Activated naive CD4-positive, alpha-beta T cell treated with anti-CD3 and anti-CD28 coated beads, Interleukin-2, amount 50 U/mL, for 16 hours (primary cell): ENCODE data around the gene THBS2.

Experiments
- DNase-seq: peaks from one replicate; pipeline ENCODE4 v3.0.0-alpha.2; 2020

THBS2 gene

GRCh38 chr6:169247991-169248390, 5.7 kb downstream of the THBS2 start:
- DNase-seq, result no peak

- DNase-seq, result no peak
These were observed 6.2 kb downstream of the THBS2 start for GRCh38 chr6:169247419-169247818.

- no peak for DNase-seq
These were observed 7.2 kb downstream of the THBS2 start for GRCh38 chr6:169246445-169246844.

- DNase-seq, result no peak
These were observed 8.8 kb downstream of the THBS2 start for GRCh38 chr6:169244684-169245383.

- no peak for DNase-seq
These were observed 10.0 kb downstream of the THBS2 start for GRCh38 chr6:169243661-169244060.

DNA sequence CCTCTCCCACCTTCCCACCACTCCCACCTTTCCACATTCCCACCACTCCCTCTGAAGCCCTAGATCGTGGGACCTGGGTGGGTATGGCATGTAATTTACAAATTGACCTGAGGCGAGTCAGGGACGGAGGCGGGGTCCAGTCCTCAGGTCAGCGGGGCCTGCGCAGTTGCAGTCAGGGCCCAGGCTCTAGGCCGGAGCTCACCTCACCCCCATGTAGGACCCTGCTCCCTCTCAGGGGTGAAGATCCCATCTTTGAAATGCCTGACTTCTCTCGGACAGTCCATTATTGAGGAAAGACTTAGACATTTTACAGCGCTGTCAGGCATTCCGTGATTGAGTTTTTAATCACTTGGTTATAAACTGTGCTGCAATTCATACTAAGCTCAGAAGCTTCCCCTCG, 10.5 kb downstream of the THBS2 start:
- DNase-seq, result no peak

DNA sequence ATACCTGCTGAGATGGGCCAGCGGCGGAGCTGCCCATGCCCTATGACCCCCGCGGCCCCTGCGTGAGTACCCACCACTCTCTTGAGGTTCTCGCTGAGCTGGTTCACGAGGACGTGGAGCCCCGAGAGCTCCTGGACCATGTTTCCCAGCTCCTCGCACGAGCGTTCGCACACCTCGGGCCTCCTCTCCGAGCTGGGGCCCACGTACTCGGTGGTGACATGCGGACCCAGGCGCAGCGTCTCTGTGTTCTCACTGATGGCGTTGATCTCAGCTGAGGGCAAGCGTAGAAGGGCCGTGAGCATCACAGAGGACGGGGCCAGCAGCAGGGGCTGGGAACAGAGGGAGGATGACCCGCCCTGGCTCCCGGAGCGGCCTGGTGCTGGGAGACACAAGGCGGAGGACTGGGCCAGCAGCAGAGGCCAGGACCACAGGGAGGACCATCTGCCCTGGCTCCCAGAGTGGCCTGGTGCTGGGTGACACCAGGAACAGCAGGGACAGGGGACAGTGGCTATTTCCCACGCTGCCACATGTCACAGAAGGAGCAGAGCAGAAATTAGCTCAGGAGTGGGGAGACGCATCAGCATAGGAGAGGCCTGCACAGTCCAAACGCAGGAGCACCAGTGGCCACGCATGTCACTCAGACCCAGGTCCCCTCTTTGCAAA, 11.8 kb downstream of the THBS2 start:
- DNase-seq, result no peak

- DNase-seq, result no peak
These were observed 12.9 kb downstream of the THBS2 start for GRCh38 chr6:169240591-169241390.

GRCh38 chr6:169240125-169240524, 13.5 kb downstream of the THBS2 start:
- DNase-seq, result no peak

DNA sequence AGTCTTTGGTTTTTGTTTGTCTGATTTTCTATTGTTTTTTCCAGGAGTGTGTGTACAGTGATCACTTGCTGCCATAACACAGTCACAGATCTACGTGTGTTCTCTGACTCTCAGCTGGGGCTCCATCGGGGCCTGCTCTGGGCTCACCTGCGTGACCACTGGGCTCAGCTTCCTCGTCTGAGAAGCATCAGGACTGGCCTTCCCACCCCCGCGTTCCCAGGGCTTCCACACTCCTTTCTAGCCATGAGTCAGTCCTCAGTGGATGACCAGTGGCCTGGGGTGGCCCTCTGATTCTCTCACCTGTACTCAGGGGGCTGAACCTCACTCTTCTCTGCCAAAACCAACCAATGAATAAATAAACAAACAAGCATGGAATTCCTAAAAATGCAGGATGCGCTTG, 14.5 kb downstream of the THBS2 start:
- no peak for DNase-seq

- no peak for DNase-seq
These were observed 14.9 kb downstream of the THBS2 start for GRCh38 chr6:169238766-169239165.

DNA sequence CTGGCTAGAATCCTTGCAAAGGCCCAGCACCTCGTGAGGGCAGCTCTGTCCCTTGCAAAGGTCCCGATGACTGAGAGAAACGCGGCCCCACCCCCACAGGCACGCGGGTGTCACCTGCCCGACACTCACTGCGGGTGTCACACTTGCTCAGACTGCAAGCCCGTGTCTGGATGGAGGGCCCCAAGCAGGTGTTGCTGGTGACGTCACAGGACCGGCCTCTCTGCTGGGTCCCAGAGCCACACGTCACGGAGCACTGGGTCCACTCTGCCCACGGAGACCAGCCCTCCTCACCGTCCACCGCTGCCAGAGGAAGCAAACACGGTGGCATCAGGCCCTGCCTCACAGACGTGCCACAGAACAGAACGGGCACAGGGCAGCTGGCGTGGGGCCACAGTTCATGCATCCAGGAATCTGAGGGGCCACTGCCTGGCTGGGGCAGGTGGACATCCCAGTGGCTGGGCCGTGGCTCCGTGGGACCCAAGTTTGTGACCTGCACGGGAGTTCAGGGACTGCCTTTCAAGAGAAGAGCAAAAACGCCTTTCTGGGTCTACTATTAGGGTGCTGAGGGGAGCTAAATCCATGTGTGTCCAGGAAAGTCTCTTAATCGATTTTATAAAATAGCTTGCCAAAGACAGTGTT, 16.0 kb downstream of the THBS2 start:
- DNase-seq, result no peak

DNA sequence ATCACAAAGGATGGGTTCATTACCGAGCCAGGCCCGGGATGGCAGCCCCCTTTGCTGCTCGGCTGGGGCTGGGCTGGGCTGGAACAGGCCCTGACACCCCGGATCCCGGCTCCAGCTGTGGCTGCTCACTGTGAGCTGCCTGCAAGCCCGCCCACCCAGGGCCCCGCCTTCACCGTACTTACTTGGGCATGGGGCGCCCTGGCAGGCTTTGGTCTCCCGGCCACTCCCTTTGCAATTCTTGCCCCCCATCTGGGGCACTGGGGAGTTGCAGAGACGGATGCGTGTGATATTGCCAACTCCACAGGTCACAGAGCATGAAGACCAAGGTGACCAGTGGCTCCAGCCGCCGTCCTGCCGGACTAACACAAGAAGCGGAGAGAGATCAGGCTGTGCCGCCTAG, 16.7 kb downstream of the THBS2 start:
- no peak for DNase-seq

DNA sequence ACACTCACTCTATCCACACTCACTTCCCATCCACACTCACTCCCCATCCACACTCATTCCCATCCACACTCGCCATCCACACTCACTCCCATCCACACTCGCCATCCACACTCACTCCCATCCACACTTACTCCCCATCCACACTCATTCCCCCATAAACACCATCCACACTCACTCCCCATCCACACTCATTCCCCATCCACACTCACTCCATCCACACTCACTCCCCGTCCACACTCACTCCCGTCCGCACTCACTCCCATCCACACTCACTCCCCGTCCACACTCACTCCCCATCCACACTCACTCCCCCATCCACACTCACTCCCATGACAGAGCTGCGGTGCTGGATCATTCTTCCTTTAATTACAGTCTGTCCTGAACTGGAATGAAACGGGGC, 17.1 kb downstream of the THBS2 start:
- no peak for DNase-seq

DNA sequence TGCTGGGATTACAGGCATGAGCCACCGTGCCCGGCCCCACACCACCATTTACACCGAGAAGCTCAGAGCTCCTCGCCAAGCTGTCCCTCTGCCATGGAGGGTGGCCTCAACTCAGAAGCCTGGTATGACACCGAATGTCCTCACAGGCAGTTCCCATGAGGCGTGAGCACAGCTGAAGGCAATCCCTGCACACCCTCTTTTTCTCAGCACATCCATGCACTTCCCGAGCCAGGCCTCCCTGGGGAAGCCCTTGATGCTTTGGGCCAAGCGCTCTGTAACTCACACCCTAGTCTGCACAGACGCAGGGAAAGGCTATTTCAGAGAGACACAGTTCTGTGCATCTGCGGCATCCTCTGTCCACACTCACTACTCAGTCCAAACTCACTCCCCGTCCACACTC, 18.4 kb downstream of the THBS2 start:
- DNase-seq, result no peak

DNA sequence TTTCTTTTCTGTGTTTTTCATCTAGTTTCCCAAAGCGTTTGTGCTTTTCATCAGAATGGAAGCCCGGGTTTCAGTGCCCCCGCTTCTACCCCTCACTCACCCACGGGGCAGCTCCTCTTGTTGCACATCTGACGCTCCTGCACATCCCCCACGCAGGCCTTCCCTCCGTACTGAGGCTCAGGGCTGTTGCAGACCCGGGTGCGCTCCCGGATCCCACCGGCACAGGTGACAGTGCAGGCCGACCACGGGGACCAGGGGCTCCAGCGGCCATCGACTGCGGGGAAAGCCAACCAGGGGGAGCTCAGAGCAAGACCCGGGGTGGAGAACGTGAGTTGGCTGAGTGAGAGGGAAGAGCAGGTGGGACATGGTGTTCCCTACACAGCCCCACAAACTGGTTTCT, 19.0 kb downstream of the THBS2 start:
- DNase-seq, result no peak

DNA sequence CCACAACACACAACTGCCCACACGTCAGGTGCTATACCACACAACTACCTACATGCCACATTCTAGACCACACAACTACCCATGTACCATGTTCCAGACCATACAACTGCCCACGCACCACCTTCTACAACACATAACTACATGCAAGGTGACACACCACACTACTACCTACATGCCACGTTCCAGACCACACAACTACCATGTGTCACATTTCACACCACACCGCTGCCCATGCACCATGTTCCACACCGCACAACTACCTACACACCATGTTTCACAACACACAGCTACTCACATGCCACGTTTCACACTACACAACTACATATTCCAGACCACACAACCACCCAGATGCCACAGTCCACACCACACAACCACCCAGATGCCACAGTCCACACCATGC, 19.8 kb downstream of the THBS2 start:
- DNase-seq, result no peak

- DNase-seq, result no peak
These were observed 20.5 kb downstream of the THBS2 start for GRCh38 chr6:169233181-169233580.

DNA sequence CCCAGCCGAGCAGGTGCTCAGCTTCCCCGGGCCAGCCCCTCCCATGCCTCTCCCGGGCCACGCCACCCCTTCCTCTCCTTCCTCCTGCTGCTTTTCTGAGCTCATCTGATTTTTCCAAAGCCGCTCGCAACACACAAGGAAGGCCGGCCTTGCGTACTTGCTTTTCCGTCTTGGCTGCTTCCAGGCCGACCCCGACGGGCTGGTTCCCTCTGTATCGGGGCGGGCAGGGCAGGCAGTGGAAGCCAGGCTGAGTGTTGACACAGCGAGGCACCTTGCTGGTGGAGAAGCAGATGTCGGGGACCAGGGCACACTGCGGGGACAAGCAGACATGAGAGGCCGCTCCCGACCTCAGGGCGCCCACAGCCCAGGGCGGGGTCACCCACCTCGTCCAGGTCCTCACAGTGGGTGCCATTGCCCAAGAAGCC, 21.1 kb downstream of the THBS2 start:
- DNase-seq, result no peak

DNA sequence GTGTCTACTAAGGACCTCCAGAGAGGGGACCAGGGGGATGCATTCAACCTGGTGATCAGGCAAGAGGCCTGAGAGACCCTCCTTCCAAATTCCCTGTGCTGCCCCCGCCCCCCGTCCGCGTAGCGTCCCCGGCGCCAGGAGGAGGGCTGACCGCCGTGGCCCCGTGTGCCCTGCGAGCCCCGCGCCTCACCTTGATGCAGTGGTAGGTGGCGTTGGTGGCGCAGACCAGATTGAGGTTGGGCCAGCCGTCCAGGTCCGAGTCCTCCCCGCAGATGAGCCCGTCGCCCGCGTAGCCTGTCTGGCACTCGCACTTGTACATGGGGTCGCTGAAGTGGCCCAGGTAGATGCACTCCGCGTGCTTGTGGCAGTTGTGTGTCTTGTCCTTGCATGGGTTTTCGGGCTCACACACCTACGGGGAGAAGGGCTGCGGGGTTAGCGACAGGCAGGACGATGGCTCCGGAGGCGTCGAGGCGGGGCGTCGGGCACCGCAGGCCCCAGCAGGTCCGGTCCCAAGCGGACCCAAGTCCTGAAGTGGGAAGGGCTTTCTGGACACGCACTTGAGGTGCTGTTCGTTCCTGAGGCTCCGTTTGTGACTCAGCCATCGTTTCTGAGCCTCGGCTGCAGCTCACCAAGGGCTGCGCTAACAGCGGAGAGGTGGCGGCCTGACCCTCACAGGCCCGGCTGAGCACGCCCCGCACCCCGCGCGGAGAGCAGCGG, 21.7 kb downstream of the THBS2 start:
- no peak for DNase-seq

DNA sequence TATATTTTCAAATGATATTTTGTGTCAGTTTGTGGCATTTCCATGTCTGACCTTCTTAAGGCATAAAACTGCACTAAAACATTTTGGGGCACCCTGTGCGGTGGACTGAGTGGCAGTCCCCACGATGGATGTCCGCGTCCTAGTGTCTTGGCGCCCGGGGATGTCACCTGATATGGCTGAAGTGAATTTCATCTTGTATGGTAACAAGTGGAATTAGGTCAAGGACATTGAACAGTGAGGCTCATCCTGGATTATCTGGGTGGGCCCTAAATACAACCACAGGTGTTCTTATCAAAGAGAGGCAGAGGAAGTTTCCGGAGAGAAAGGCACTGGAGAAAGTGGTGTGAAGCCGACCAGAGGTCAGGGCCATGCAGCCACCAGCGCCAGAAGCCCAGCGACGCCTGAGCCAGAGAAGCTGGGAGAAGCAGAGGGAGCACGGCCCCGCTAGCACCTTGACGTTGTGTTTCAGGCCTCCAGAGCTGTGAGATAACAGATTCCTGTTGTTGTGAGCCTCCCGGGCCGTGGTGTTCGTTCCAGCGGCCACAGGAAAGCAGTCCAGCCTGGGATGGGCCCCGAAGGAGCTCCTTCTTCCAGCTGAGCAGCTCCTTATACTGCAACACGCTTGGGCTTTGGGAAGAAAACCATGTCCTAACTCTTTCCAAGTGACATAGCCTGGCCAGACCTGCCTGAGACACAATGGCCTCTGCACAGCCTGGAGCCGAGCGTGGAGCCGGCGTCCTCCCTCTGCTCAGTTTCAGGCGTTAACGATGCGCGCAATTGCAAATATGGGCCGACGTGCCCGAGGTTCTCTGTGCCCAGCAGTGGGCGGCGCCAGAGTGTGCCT, 22.5 kb downstream of the THBS2 start:
- DNase-seq, result no peak

DNA sequence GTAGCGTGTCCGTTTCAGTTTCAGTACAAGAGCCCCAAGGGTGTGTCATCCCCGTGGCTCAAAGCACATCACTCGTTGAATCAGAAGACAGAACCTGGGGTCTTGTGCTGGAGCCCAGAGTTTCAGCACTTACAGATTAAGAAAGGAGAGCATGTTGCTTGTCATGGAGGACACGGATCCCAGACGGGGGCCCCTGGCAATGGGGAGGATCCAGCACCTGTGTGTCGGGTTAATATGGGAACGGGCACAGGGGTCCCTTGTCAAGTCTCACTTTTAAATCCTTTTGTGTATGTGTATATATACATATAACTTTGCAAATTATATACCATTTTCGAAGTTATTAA, 23.4 kb downstream of the THBS2 start:
- DNase-seq, result no peak
